HG03196 (cell line): Measurements from ENCODE around the gene ABTB1.

Experiments used
- ATAC-seq: cut with Tn5 transposase; IDR thresholded peaks from one replicate; pipeline ENCODE4 v1.9.1; 2021; ENCODE audit not compliant: unreplicated experiment

ABTB1 gene

DNA sequence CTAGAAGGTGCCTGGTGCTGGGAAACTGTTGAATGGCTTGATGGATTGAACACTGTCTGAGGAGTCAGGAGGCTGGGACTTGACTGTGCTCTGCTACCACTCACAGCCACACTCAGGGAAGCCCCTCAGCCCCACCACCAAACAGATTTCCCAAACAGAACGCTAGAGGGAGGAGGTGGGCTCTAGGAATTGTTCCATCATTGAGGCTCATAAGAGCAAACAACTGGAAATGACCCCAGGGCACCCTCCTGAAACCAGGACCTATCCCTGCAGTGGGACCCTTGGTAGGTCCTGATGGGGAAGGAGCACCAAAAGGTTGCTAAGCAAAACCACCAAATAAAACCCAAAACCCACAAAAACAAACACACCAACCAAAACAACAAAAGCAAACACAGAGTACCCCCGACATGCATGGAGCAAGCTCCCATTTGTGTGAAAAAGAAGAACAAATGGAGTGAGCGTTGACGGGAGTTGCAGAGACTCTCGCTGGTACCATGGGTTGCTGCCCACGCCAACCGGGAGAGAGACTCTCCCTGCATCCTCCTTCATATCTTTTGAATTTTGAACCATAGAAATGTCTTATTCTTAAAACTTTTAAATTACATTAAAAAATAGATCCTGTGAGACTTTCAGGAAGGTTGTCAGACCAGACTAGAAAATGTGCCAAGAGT lies 45.6 kb downstream of the ABTB1 start:
- no peak for ATAC-seq

DNA sequence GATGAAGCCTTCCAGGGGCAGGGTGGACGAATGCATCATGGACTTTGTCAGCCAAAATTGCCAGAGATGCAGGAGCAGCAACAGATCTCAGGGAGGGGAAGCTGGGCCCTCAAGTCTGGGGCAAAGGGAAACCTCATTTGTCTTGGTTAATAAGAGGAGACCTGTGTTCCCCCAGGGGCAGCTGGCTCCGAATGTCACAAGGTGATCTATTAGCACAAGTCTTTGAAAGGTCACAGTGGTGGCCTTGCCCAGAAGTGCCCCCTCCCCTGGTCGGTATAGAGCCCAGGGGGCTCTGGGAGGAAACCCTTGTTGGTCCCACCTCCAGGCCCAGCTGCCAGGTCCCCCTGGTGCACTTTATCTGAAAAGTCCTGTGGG lies 46.2 kb downstream of the ABTB1 start:
- ATAC-seq, result no peak

DNA sequence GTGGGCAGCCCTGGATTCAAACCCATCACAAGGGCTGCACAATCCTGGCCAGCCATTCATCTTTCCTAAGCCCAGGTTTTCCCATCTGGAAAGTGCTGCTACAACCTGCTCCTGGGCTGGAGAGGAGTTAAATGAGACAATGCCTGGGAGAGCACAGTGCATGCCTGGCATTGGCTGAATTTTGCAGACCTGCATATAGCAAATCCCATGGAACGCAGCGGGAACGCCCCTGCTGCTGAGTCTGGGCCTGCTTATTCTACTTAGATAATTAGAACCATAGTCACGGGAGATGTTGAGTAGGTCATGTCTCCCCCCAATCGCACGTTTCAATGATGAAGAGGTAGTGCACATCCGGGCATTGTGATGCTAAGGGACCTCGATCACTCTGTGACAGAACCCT lies 46.6 kb downstream of the ABTB1 start:
- ATAC-seq, result no peak

DNA sequence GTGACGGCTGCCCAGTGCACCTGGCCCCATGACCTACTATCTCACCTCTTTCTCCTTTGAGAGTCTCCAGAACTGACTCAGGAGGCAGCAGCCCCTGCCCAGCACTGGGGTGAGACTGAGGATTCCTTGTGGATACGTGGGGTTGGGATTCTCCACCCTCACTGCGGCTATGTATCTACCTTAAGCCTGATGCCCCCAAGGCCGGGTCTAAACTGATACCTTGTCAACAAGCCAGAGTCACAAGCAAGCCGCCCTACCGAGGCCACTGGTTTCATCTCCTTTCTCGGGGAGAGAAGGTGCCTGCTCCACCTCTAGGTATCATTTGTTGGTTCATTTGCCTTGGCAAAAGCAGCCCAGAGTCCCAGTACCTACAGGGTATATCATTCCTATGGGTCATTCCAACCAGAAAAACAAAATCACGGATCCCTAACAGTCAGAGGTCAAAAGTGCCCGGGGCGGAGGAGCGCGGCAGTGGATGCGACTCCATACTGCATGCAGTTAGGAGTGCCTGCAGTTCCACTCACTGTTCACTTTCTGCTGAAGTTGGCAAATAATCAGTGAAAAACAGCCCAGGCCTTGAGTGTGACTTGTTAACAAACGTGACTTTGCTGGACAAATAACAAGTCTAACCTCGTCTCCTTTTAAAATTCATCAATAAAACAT lies 47.5 kb downstream of the ABTB1 start:
- ATAC-seq, result no peak

DNA sequence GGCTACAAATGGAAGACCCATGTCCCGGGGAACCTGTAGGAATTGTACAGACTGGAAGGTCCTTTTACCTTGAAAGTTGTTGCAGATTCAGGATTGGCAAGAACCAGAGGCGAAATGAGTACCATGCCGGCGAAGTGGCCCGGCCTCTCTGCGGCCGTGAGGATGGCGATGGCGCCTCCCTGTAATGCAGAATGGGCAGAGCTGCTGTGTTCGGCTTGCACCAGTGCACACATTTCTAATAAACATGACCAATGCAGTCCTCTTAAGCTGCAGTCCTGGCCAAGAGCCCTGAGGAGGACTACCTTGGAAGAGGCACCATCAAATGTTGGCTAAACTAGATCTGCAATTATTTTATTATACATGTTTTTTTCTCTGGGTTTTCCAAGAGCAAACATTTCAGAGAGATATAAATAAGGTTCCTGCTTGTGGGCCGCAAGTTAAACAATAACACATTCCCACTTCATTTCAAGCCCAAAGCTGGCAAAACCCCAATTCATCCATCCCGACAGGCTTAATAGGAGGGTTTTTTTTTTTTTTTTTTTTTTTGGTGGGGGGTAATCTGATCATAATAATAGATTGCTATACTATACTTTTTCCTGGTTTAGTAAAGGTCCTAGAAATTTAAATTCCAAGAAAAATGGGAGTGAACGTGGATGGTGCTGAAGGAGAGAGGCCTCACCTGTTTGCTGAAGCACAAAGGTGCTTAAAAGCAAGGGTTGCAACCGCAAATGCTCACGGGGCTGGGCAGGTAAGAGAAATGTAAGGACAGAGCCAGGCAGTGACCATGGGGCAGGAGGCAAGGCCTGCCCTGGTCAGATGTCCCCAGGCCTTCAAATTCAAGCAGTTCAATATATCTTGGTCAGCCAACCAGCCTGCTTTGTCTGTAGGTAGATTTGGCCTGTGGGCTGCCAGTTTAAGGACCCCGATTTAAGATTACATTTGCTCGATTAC lies 48.5 kb downstream of the ABTB1 start:
- no peak for ATAC-seq

DNA sequence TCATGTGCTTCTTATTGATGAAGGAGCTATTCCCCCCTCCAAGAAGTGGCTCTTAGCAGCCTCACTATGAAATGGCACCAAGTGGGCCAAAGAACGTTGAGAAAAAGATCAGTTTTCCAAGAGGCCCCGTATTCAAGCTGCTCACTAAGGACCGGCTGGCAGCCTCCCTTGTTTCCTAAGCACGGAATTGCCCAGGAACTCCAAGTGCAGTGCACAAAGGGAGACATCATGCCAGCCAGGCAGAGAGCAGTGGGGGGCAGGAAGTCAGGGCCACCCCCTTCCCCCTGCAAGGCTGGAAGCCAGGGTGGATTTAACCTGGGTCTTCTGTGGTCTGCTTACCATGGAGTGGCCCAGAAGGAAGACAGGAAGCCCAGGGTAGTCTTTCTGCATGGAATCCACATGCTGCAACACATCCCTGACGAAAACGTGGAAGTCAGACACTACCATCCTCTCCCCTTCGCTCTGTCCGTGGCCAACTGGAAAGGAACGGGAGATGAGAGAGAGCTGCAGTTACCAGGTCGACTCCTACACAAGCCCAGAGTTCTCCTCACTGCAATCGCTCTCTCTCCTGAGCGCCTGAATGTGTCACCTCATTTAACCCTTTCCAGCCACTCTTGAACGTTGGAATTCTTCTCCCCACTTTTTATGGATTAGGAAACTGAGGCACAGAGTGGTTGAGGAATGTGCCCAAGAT lies 49.5 kb downstream of the ABTB1 start:
- no peak for ATAC-seq

DNA sequence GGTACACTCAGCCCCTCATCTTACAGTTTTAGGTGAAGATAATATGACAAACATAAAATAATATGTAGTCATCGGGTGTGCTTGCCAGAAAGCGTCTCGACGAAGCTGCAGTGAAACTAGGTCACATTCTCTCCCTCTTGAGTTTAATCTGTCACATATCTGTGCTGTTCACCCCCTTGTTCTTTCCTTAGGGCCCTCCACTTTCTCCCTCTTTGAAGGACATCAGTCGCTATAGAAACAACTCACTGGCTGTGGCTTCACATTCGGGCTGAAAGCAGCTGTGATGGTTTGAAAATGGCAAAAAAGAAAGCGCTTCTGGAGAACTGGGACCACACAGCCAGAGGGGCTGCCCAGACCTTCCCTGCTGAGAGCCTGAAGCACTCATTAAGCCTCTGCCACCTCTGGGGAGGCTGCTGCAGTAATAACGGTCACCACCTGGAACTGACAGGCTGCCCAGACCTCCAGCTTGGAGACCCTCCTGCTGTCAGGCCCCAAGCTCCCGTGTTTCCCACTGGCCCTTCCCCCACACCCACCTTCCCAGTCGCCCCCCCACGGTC lies 50.3 kb downstream of the ABTB1 start:
- ATAC-seq, result no peak

DNA sequence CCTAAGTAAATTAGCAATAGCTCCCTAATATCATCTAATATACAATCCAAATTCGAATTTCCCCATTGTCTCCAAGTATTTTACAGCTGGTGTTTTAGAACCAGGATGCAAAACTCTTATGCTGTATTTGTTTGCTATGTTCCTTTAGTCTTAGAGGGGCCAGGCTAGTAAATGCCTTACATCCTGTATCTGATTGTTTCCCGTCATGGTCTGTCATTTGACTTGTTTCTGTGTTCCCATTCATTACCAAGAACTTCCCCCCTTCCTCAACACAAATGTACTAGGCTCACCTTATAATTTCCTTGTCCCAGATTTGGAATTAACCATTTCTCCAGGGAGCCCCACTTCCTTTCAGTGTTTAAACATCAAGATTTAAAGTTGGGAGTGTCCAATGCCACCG lies 54.1 kb downstream of the ABTB1 start:
- no peak for ATAC-seq

DNA sequence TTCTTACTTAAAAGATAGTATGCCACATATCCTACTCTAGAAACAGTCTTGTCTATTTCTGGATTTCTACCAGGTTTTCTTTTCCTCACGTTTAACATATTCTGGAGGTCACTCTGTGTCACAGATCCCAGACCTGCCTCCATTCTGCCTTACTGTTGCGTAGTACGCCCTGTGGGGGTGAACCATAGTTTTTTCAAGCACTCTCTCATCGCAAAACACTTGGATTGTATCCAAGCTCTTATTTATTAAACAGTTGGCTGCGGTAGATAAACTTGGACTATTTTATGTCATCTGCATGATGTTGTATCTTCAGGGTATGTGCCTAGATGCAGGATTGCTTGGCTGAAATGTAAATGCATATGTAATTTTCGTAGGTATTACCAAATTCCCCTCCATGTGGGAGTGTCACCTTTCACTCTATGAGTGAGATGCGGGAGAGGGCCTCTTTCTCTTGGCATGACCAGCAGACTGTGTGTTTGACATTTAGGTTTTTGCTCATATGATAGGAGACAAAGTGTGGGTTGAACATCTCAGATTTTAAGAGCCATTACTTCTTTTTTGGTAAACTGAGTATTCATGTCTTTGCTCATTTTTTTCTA lies 55.8 kb downstream of the ABTB1 start:
- ATAC-seq, result no peak

DNA sequence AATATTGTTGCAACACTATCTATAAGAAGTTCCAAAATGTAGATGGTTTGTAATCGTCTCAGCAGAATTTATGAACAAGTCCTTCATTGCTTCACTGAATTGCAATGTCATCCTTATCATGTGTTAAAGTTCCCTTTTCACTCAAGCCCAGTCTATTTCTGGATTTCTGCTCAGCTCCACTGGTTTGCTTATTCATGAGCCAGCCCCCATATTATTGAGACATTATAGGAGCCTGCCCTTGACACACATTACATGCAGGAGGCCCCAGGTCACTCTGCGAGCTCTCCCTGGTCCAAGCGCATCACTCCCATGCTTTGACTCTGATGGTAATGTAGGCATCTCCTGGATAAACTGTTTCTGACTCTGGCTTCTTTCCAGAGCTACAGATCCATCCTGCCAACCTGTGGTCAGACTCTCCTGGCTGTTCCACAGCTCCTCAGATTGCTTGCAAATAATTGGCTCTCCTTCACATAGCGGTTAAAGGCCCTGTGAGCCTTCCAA lies 56.9 kb downstream of the ABTB1 start:
- ATAC-seq, result no peak

DNA sequence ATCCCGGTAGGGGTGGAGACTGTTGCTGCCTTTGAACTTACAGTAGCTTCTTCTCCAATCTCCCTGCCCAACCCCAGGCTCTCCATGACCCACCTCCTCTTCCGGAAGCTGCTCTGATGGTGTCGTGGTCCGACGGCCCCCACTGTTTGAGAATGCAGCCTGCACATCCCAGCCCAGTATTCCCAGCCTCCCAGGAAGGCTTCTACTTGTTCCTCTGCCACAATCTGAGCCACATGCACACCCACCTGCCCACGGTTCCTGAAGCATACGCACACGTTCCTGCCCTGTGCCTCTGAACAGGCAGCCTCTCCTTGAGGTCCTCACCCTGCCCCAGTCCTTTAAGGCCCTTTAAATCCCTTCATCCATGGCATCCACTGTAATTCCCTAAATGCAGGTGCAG lies 57.4 kb downstream of the ABTB1 start:
- no peak for ATAC-seq
